Dedifferentiated amniotic fluid mesenchymal stem cell (primary cell): ENCODE results near the gene TDRD15.
"Not testable (repeated sequence)": the region's sequence is repeated elsewhere in the genome, so short reads cannot be mapped to it uniquely, and the experiment has no call there.

Experiments
- DNase-seq: peaks from one replicate; pipeline ENCODE4 v3.0.0-alpha.2; 2016; ENCODE audit errors: extremely low spot score

The TDRD15 gene

GRCh38 chr2:21146638-21147037 lies 22.9 kb downstream of the TDRD15 start:
- DNase-seq = no peak

- DNase-seq = no peak
Observed at GRCh38 chr2:21148718-21149117, 24.9 kb downstream of the TDRD15 start.

GRCh38 chr2:21151234-21151633 lies 27.5 kb downstream of the TDRD15 start:
- DNase-seq = not testable (repeated sequence)

- no peak for DNase-seq
Observed at GRCh38 chr2:21155365-21156136, 31.8 kb downstream of the TDRD15 start.

- DNase-seq = no peak
Observed at GRCh38 chr2:21161122-21161521, 37.4 kb downstream of the TDRD15 start.

- DNase-seq = no peak
Observed at GRCh38 chr2:21161832-21162614, 38.3 kb downstream of the TDRD15 start.

- DNase-seq = no peak
Observed at GRCh38 chr2:21162615-21162878, 38.8 kb downstream of the TDRD15 start.

GRCh38 chr2:21163213-21163612 lies 39.4 kb downstream of the TDRD15 start:
- no peak for DNase-seq

- no peak for DNase-seq
Observed at GRCh38 chr2:21165350-21165749, 41.6 kb downstream of the TDRD15 start.

- DNase-seq = no peak
Observed at GRCh38 chr2:21175895-21176646, 52.3 kb downstream of the TDRD15 start.

- DNase-seq = no peak
Observed at GRCh38 chr2:21181957-21182356, 58.2 kb downstream of the TDRD15 start.

GRCh38 chr2:21183306-21183705 lies 59.5 kb downstream of the TDRD15 start:
- no peak for DNase-seq

- no peak for DNase-seq
Observed at GRCh38 chr2:21183726-21184125, 60.0 kb downstream of the TDRD15 start.

- DNase-seq = no peak
Observed at GRCh38 chr2:21191535-21191934, 67.8 kb downstream of the TDRD15 start.
